GM12874 (cell line): Measurements from ENCODE around the gene SLC25A21.

Source experiments
- CTCF ChIP-seq: IDR thresholded peaks from 2 replicates; pipeline ENCODE4 v1.5.1; 2011; ENCODE audit warnings: low read depth, mild to moderate bottlenecking, control low read depth, low read length, moderate library complexity; ENCODE audit not compliant: insufficient read depth

Gene SLC25A21

GRCh38 chr14:37087520-37087919 lies 84.9 kb downstream of the SLC25A21 start:
- no peak for TF ChIP-seq CTCF

- TF ChIP-seq CTCF = no peak
These were observed 88.8 kb downstream of the SLC25A21 start for GRCh38 chr14:37083599-37083998.

- TF ChIP-seq CTCF = no peak
These were observed 90.0 kb downstream of the SLC25A21 start for GRCh38 chr14:37082449-37082848.

GRCh38 chr14:37081856-37082255 lies 90.5 kb downstream of the SLC25A21 start:
- TF ChIP-seq CTCF = no peak

GRCh38 chr14:37081218-37081617 lies 91.2 kb downstream of the SLC25A21 start:
- no peak for TF ChIP-seq CTCF

- TF ChIP-seq CTCF = no peak
These were observed 94.3 kb downstream of the SLC25A21 start for GRCh38 chr14:37078131-37078530.

- no peak for TF ChIP-seq CTCF
These were observed 108.8 kb downstream of the SLC25A21 start for GRCh38 chr14:37063467-37064240.
